Activated CD4-positive, CD25-positive, alpha-beta regulatory T cell (primary cell): Measurements from ENCODE around the gene PLP2.

ENCODE experiments used
- DNase-seq, 4 experiments: peaks; one replicate each; lab custom pipeline; 2025; lab: John Stamatoyannopoulos, UW

PLP2 gene

DNA sequence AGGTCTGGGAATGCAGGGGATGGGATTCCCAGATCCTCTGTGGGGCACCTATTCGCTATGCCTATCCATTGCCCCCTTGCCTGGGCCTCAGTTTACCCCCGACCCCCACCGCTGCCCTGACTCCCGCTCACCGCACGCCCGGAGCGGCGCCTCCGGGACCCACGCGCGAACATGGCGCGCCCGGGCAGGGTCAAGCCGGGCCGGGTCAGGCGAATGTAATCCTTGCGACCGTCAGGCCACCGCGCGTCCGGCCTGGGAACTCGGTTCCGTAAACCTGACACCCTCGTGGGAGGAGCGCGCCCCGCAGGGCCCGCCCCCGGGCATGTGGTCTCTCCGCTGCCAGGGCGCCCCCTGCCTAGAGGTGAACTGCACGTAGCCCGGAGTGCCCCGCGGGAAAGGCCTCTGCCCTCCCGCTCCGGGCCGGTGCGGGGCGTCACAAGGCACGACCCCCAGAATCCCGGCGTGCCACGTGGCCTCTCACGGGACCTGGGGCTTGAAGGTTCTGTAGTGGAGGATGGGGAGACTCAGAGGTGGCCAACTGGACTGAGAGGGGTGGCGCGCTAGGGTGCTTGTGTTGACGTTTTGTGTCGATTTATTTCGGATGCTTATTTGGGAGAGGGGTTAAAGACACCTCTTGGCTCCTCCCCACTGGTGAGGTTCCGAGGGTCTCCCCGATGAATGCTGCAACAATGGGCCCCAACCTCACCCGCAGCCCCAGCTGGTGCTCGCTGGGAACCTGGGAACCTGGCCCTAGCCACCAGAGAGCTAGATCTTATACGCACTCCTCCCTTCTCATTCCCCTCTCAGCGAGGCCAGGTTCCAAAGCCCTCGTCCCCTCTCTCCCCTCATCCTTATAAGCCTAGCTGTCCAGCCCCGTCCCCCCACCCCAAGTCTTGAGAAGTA lies 14.7 kb downstream of the PLP2 start, which contains the start of gene PRICKLE3:
Gene PRICKLE3, minus strand, starts transcription at position 249 of the 903 bp plus-strand sequence. Its CDS starts 76 bp downstream, at position 173.
- DNase-seq, result peak; percentile 37 to 57 (median 52)

GRCh38 chrX:49187028-49187394 lies 15.3 kb downstream of the PLP2 start:
- DNase-seq, result no peak

DNA sequence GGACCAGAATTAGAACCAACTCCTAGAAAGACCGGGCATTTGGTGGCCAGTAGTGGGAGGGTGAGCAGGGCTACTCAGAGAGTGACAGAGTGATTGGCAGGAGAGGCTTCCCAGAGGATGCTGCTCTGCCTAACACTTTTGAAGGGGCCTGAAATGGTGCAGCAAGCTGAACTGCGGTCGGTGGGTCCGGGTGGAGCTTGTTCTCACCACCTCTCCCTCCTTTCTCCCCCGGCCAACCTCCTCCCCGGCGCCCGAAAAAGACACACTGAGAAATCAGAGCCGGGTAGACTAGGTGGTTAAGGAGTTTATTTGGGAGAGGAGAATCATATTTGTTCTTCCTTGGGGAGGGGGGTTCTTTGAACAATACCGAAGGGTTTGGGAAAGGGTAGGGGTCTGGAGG lies 15.8 kb downstream of the PLP2 start:
- no peak for DNase-seq

GRCh38 chrX:49188468-49189076 lies 16.9 kb downstream of the PLP2 start:
- no peak for DNase-seq

- no peak for DNase-seq
Measured at GRCh38 chrX:49189606-49190005, 17.9 kb downstream of the PLP2 start.

DNA sequence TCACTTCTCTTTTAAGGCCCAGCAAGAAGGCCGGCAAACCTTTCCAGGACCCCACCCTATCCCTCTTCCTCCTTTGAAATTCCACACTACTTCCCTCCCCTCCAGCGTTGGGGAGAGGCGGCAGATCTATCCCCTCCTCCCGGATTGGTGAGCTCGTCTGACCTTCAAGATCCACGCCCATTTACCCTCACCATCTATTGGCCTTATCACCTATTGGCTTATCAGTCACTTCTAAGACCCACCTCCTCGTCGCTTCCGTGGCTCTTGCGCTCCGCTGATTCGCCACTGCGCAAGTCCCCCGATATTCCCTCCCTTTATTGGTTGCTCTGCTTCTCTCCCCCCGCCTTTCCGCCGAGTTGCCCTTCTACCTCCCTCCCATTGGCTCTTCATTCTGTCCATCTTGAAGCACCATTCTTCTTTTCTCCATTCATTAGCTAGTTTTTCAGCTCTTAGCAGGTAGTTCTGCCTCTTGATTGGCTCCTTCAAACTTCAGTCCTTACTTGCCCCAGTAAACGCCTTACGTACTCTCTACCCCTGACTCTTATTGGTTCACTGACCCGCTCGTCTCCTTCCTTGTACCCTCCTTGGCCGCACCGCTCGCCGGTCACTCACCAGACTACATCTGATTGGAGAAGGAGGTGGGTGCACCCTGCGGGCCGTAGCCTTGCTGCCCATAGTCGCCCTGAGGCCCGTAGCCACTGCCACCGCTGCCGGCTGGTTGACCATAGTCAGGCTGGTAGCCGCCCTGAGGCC lies 19.3 kb downstream of the PLP2 start:
- peak; percentile 21 to 64 (median 56) for DNase-seq

DNA sequence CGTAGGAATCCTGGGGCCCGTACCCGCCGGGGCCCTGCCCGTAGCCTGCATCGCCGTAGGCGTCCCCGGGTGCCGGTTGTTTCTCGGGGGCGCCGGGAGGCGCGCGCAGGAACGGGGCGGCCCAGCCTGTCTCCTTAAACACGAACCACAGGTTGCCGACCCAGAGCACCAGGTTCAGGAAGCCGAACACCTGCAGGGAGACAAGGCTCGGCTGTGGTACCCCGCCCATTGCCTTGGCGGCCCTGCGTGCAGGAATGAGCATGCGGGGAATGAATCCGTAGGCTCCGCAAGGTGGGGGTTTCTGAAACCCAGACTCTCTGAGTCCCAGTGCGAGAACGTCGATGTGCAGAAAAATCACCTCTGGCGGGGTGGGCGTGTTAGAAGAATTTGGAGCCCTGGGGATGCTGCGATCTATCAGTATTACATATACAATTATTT lies 19.9 kb downstream of the PLP2 start:
- DNase-seq, result peak in 1 of 4 experiments; percentile 34

- no peak for DNase-seq
Measured at GRCh38 chrX:49192722-49193328, 21.1 kb downstream of the PLP2 start.

- no peak for DNase-seq
Measured at GRCh38 chrX:49193542-49193964, 21.9 kb downstream of the PLP2 start.

DNA sequence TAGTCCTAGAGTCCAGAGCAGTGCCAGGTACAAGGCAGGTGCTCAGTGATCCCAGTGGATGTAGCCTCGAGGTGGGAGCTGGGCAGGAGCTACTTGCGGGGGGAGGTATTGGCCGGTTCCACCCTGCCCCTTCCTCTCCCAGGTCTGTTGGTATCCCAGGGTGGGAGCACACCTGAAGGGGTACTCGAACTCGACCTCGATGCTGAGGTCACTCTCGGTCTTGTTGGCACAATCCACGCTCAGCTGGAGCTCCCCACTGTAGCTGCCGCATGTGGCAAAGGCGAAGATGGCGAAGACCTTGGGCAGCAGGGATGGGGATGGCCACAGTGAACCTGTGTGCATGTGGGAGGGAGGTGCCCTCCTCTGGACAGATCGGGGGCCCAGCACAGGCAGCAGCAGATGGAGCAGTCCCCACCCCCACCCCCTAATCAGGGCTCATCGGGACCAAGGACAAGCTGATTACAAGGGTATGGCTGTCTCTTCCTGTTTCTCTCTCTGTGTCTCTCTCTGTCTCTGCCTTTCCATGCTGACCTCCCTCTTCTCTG lies 25.9 kb downstream of the PLP2 start:
- no peak for DNase-seq

GRCh38 chrX:49198540-49199314 lies 27.0 kb downstream of the PLP2 start:
- DNase-seq, result no peak

DNA sequence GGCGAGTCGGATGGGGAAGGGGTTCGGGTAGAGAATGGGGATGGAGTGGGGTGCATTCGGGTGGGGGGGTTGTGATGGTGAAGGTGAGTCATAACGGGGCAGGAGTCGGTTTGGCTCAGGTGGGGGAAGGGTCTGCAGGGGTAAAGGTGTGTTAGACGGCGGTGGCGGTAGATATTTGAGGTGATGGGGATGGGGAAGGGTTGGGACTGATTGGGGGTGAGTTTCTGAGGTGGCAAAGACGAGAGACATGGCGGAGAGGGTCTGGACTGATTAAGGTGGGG lies 27.6 kb downstream of the PLP2 start:
- DNase-seq, result no peak

GRCh38 chrX:49199906-49200771 lies 28.4 kb downstream of the PLP2 start, which contains the start of gene SYP:
SYP (minus strand) TSS chrX:49200193; CDS start chrX:49200186, 7 bp downstream.
- peak; percentile 72 to 82 (median 78) for DNase-seq

- no peak for DNase-seq
Measured at GRCh38 chrX:49202022-49202421, 30.3 kb downstream of the PLP2 start.

DNA sequence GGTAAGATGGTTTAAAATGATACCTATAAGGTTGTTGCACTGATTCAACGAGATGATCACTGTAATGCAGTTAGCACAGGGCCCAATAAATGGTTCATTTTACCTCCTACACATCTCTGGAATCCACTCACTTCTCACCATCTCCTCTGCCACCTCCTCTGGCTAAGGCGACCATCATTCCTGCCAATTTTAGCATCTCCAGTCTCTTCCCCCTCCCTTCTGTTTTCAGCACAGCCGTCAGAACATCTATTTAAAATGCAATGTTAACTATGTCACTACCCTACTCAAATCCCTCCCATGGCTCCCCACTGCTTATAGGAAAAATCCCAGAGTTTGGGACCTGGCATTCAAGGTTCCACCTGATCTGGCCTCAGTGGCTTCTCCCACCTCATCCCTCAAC lies 31.8 kb downstream of the PLP2 start:
- DNase-seq, result no peak

DNA sequence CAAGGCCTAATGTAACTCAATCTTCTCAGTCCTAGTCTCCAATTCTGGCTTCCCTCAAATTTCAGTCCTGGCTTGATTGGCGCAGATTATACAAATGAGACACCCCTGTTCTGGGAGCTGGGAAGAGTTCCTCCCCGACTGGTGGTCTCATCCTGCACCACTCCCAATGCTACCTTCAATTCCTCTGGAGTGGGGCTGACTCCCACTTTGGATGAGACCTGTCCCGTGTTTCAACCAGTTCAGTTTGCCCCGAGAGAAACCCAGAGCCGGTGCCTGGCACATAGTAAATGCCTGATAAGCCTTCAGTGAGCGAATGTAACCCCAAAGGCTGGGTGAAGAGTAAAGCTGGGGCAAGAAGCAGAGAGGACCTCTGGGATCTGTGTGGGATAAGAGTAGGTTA lies 32.3 kb downstream of the PLP2 start:
- DNase-seq, result no peak

DNA sequence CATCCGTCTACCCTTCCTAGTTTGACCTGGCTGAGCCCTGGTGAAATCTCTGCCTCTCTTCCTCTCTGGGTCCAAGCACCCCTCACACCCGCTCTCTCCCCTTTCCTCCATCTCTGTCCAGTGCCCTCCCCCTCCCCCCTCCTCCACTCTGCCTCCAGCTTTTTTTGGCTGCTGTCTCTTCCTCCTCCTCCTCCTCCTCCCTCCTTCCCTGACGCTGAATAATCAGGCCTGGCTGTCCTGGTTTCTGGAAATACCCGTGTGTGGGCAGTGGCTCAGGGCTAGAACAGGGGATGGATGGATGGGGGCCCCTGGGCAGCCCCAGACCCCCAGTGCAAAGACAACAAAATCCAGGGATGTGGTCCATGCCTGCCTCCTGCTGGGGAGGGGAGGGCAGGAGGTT lies 33.0 kb downstream of the PLP2 start:
- DNase-seq, result no peak

GRCh38 chrX:49205443-49205842 lies 33.7 kb downstream of the PLP2 start:
- DNase-seq, result no peak

- no peak for DNase-seq
Measured at GRCh38 chrX:49206543-49206942, 34.8 kb downstream of the PLP2 start.

DNA sequence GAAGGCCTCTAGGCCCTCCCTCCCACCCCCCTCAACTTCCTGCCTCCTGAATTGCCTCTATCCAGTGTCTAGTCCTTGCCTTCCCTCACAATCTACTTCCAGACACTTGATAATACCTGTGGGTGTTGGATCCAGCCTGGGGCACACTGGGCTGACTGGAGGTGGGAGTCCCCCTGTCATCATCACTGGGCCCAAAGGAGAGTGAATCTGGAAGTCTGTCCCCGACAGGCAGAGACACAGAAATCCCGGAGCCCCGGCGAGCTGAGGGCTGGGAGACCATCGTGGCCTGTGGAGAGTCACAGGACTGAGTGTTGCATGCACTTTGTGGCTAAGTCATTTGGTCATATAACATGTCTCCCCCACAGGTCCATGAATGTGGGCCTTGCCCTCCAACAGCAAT lies 36.7 kb downstream of the PLP2 start:
- no peak for DNase-seq
